SIG-M5 (cell line): Measurements from ENCODE around the gene AFG1L.
"Not testable (repeated sequence)": the region's sequence is repeated elsewhere in the genome, so short reads cannot be mapped to it uniquely, and the experiment has no call there.

Experiments used
- DNase-seq: peaks from one replicate; lab custom pipeline; 2025; lab: John Stamatoyannopoulos, UW

The AFG1L gene

GRCh38 chr6:108417027-108417426 lies 122.2 kb downstream of the AFG1L start:
- no peak for DNase-seq

GRCh38 chr6:108419474-108419873 lies 124.6 kb downstream of the AFG1L start:
- no peak for DNase-seq

GRCh38 chr6:108419934-108420609 lies 125.2 kb downstream of the AFG1L start:
- DNase-seq = no peak

- DNase-seq = no peak
Measured at GRCh38 chr6:108421366-108421765, 126.5 kb downstream of the AFG1L start.

- no peak for DNase-seq
Measured at GRCh38 chr6:108423982-108424705, 129.3 kb downstream of the AFG1L start.

- DNase-seq = no peak
Measured at GRCh38 chr6:108425428-108425827, 130.6 kb downstream of the AFG1L start.

- DNase-seq = no peak
Measured at GRCh38 chr6:108432143-108432542, 137.3 kb downstream of the AFG1L start.

GRCh38 chr6:108432792-108433191 lies 137.9 kb downstream of the AFG1L start:
- DNase-seq = no peak

GRCh38 chr6:108434222-108434621 lies 139.4 kb downstream of the AFG1L start:
- DNase-seq = no peak

- DNase-seq = no peak
Measured at GRCh38 chr6:108435391-108435790, 140.5 kb downstream of the AFG1L start.

GRCh38 chr6:108436771-108437170 lies 141.9 kb downstream of the AFG1L start:
- DNase-seq = no peak

GRCh38 chr6:108437821-108438220 lies 143.0 kb downstream of the AFG1L start:
- no peak for DNase-seq

- DNase-seq = no peak
Measured at GRCh38 chr6:108438918-108439317, 144.1 kb downstream of the AFG1L start.

GRCh38 chr6:108441141-108441540 lies 146.3 kb downstream of the AFG1L start:
- DNase-seq = no peak

GRCh38 chr6:108442770-108443520 lies 148.1 kb downstream of the AFG1L start:
- DNase-seq = no peak

- DNase-seq = no peak
Measured at GRCh38 chr6:108446629-108447150, 151.8 kb downstream of the AFG1L start.

- DNase-seq = no peak
Measured at GRCh38 chr6:108448481-108448880, 153.6 kb downstream of the AFG1L start.

GRCh38 chr6:108449717-108450116 lies 154.9 kb downstream of the AFG1L start:
- DNase-seq = not testable (repeated sequence)

- no peak for DNase-seq
Measured at GRCh38 chr6:108451816-108452215, 157.0 kb downstream of the AFG1L start.

- DNase-seq = no peak
Measured at GRCh38 chr6:108452711-108453195, 157.9 kb downstream of the AFG1L start.

GRCh38 chr6:108453601-108454185 lies 158.8 kb downstream of the AFG1L start:
- DNase-seq = no peak

GRCh38 chr6:108454356-108454755 lies 159.5 kb downstream of the AFG1L start:
- no peak for DNase-seq
